PC-9 (cell line): ENCODE data around the gene PRKRIP1. TPM values are rescaled to one million over a fixed set of nuclear protein-coding genes. Genes with fewer than 3 reads are reported as not detected.
A peak's percentile ranks its signal among the peaks of the same experiment; 100 is the strongest.

ENCODE experiments used
- BruUV-seq: library from RNA; stranded (reverse); fragments of 400-500 nt; replicated peaks from 2 replicates; lab custom pipeline; 2021; lab: Mats Ljungman, UMichigan
- CTCF ChIA-PET: fragments of 300-600 bp; sonication (Branson Sonifier 250); formaldehyde crosslinking; loops from one replicate; lab custom pipeline; 2022; ENCODE audit warnings: antibody characterized with exemption; lab: Charles Lee
- POLR2A ChIA-PET: fragments of 300-600 bp; sonication (Branson Sonifier 250); formaldehyde crosslinking; loops from one replicate; lab custom pipeline; 2022; ENCODE audit warnings: antibody characterized with exemption; ENCODE audit not compliant: unreplicated experiment; lab: Charles Lee
- DNase-seq, 2 experiments: peaks; one replicate each; pipeline versions ENCODE4 v3.0.0 to v3.0.0-alpha.2; 2015 to 2022; ENCODE audit warnings: mixed read lengths in 1 of 2
- H2AFZ ChIP-seq: fragments of 200-600 bp; sonication (generic); 2 replicates; pipeline ENCODE4 v1.8.1; 2017; ENCODE audit warnings: antibody characterized with exemption
- H3F3A ChIP-seq: fragments of 200-600 bp; sonication (generic); 2 replicates; pipeline ENCODE4 v1.8.1; 2017; ENCODE audit warnings: antibody characterized with exemption, mild to moderate bottlenecking, low read depth; ENCODE audit not compliant: insufficient read depth
- H3K27ac ChIP-seq: fragments of 200-600 bp; sonication (generic); 2 replicates; pipeline ENCODE4 v1.6.1; 2016; ENCODE audit warnings: mixed run types
- H3K27me3 ChIP-seq: fragments of 200-600 bp; sonication (generic); 2 replicates; pipeline ENCODE4 v1.6.1; 2016; ENCODE audit warnings: low read depth, mixed run types; ENCODE audit not compliant: insufficient read depth
- H3K36me3 ChIP-seq: fragments of 200-600 bp; sonication (generic); 2 replicates; pipeline ENCODE4 v1.6.1; 2016; ENCODE audit warnings: low read depth, mixed run types
- H3K4me1 ChIP-seq: fragments of 200-600 bp; sonication (generic); replicated peaks from 2 replicates; pipeline ENCODE4 v1.6.1; 2016; ENCODE audit warnings: mixed run types; ENCODE audit not compliant: insufficient read depth
- H3K4me2 ChIP-seq: fragments of 200-600 bp; sonication (generic); 2 replicates; pipeline ENCODE4 v1.6.1; 2017; ENCODE audit warnings: mixed run types
- H3K4me3 ChIP-seq: fragments of 200-600 bp; sonication (generic); 2 replicates; pipeline ENCODE4 v1.6.1; 2016; ENCODE audit warnings: mixed run types
- H3K79me2 ChIP-seq: fragments of 200-600 bp; sonication (generic); 2 replicates; pipeline ENCODE4 v1.6.1; 2017; ENCODE audit warnings: low read depth, mixed run types
- H3K9me2 ChIP-seq: fragments of 200-600 bp; sonication (generic); 2 replicates; pipeline ENCODE4 v1.8.1; 2017; ENCODE audit warnings: mild to moderate bottlenecking; ENCODE audit not compliant: insufficient read depth
- H3K9me3 ChIP-seq: fragments of 200-600 bp; sonication (generic); 2 replicates; pipeline ENCODE4 v1.8.1; 2016; ENCODE audit warnings: low read depth; ENCODE audit not compliant: insufficient read depth
- H4K20me1 ChIP-seq: fragments of 200-600 bp; sonication (generic); 2 replicates; pipeline ENCODE4 v1.8.1; 2017; ENCODE audit not compliant: insufficient read depth
- EZH2 ChIP-seq: fragments of 200-600 bp; sonication (generic); IDR thresholded peaks from 2 replicates; pipeline ENCODE4 v1.8.0; 2017; ENCODE audit warnings: antibody characterized with exemption, low read depth
- intact Hi-C: fragments of 100-400 bp; cut with micrococcal nuclease; formaldehyde crosslinking; loops from one replicate; pipeline ENCODE4 v1.10.0; 2022; ENCODE audit not compliant: unreplicated experiment
- total RNA-seq: library from RNA; stranded (reverse); gene quantifications from 2 replicates; pipeline ENCODE4 v1.2.3, GENCODE V29; 2021
- TF ChIP-seq, protein P1 (sequence below): fragments of 200-600 bp; sonication (generic); conservative IDR thresholded peaks from 2 replicates; pipeline ENCODE4 v1.6.1; 2017; ENCODE audit warnings: mixed run types, antibody characterized with exemption, mild to moderate bottlenecking, moderate library complexity

Gene PRKRIP1
- total RNA-seq, 1 experiment from 2014 or later, result 34.6 TPM

DNA sequence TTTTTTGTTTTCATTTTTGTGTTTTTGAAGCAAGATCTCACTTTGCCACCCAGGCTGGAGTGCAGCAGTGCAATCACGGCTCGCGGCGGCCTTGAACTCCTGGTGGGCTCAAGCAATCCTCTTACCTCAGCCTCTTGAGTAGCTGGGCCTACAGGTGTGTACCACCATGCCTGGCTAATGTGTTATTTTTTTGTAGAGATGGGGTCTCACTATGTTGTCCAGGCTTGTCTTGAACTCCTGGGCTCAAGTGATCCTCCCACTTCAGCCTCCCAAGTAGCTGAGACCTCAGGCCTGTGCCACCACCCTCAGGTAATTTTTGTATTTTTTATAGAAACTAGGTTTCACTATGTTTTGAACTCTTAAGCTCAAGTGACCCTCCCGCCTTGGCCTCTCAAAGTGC, 14.8 kb downstream of the PRKRIP1 start:
- Histone ChIP-seq H3K27ac (no peak overlapping the region), H4K20me1 (no peaks in the 10 kb centered on the region), H3K9me3 (no peaks in the 10 kb centered on the region), H3K4me1 (no peaks in the 10 kb centered on the region), H3K79me2 (no peaks in the 10 kb centered on the region), H3K36me3 (peaks cover 32% of the 10 kb centered on the region), H3K4me2 (no peak overlapping the region), H3K9me2 (no peaks in the 10 kb centered on the region), H3K4me3 (no peak overlapping the region), H3K27me3 (no peaks in the 10 kb centered on the region), H3F3A (peaks cover 6% of the 10 kb centered on the region; the same call in 1 of the 2 replicates), H2AFZ (no peak overlapping the region)
- POLR2A ChIA-PET, result no interaction called here
- TF ChIP-seq, protein P1, sequence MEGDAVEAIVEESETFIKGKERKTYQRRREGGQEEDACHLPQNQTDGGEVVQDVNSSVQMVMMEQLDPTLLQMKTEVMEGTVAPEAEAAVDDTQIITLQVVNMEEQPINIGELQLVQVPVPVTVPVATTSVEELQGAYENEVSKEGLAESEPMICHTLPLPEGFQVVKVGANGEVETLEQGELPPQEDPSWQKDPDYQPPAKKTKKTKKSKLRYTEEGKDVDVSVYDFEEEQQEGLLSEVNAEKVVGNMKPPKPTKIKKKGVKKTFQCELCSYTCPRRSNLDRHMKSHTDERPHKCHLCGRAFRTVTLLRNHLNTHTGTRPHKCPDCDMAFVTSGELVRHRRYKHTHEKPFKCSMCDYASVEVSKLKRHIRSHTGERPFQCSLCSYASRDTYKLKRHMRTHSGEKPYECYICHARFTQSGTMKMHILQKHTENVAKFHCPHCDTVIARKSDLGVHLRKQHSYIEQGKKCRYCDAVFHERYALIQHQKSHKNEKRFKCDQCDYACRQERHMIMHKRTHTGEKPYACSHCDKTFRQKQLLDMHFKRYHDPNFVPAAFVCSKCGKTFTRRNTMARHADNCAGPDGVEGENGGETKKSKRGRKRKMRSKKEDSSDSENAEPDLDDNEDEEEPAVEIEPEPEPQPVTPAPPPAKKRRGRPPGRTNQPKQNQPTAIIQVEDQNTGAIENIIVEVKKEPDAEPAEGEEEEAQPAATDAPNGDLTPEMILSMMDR, result no peak
- no peak for TF ChIP-seq EZH2
- CTCF ChIA-PET, result no interaction called here
- BruUV-seq, result no TSS peak
- intact Hi-C loops, result no loop called here
- no peak for DNase-seq

DNA sequence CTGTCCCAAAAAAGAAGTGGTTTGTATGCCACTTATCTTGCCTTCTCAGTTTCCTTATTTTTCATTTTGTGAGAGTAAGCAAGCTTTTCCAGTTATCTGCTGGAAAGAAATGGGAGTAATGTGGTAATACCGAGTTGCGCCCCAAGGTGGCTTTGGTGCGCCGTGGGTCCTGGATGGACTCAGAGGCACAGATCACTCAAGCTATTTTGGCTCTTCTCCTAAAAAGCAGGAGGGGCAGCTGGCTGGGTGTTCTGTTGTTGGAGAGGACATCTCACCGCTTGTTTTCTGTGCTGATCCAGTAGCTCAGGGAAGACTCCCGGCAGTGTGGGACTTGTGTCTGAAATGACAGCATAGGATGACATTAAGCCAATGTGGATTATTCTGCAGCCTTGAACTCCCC, 16.4 kb downstream of the PRKRIP1 start:
- no peak for DNase-seq
- POLR2A ChIA-PET, result no interaction called here

GRCh38 chr7:102413091-102413490, 16.9 kb downstream of the PRKRIP1 start:
- Histone ChIP-seq H3F3A (peaks cover 6% of the 10 kb centered on the region; the same call in 1 of the 2 replicates), H3K4me2 (no peak overlapping the region), H3K27ac (no peak overlapping the region), H3K79me2 (no peaks in the 10 kb centered on the region), H3K4me1 (no peaks in the 10 kb centered on the region), H3K27me3 (no peaks in the 10 kb centered on the region), H4K20me1 (no peaks in the 10 kb centered on the region), H3K9me3 (no peaks in the 10 kb centered on the region), H3K9me2 (no peaks in the 10 kb centered on the region), H3K36me3 (peaks cover 32% of the 10 kb centered on the region), H2AFZ (no peak overlapping the region), H3K4me3 (no peak overlapping the region)
- intact Hi-C loops, result no loop called here
- DNase-seq, result no peak
- TF ChIP-seq, protein P1, result no peak
- no peak for TF ChIP-seq EZH2
- BruUV-seq, result no TSS peak
- ChIA-PET CTCF (interaction anchor here (0.7 kb wide), 1 partner anchor 54 kb away, joined by 7 read pairs; no protein-coding TSS in a partner anchor), POLR2A (no interaction called here)

More for the DNA sequence above, 16.4 kb downstream of the PRKRIP1 start:
- no TSS peak for BruUV-seq
- no peaks in the 10 kb centered on the region for H3K9me3 ChIP-seq
- no peak for TF ChIP-seq EZH2
- TF ChIP-seq, protein P1, result peak; percentile 61
- H3K79me2 ChIP-seq, result no peaks in the 10 kb centered on the region
- intact Hi-C loops, result no loop called here
- no peaks in the 10 kb centered on the region for H4K20me1 ChIP-seq
- peaks cover 32% of the 10 kb centered on the region for H3K36me3 ChIP-seq
- peaks cover 6% of the 10 kb centered on the region; the same call in 1 of the 2 replicates for H3F3A ChIP-seq
- H3K27ac ChIP-seq, result no peak overlapping the region
- no peak overlapping the region for H3K4me2 ChIP-seq
- no peak overlapping the region for H3K4me3 ChIP-seq
- no peaks in the 10 kb centered on the region for H3K4me1 ChIP-seq
- no peak overlapping the region for H2AFZ ChIP-seq
- H3K9me2 ChIP-seq, result no peaks in the 10 kb centered on the region
- H3K27me3 ChIP-seq, result no peaks in the 10 kb centered on the region
- CTCF ChIA-PET, result interaction anchor here (0.7 kb wide), 1 partner anchor 55 kb away, joined by 7 read pairs; no protein-coding TSS in a partner anchor
